ENCODE results near the gene SRGAP1.

SRGAP1 gene

DNA sequence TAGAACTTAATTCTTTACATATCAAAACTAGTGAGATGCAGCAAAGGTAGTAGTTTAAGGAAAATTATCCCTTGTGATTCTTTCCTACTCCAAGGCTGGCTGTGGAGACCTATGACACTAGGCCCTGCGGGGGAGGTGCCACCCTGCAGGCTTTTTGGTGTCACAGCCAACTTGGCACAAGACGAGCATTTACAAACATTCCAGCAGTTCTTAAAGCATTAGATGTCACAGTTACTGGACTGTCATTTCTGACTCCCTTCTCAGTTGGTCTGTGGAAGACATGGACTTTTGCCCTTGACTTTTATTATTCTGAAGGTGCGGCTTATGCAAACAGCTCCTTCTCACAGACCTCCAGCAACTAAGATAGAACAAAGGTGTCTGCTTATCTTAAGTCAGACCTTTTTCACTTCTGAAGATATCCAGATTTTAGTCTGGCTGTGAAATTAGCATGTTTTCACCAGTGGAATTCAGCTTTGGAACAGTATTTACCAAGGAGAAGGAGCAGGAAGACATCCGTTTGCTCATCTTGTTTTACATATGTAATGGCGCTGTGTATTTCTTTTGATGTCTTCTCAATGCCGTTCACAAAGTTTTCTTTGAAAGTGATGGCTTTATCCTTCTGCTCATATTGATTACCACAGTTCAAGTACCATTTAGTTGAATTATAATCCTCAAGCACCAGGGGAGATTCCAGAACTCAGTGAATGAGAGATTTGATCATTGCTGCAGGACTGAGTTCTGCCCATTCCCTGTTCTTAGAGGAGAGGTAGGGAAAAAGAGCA lies 17.9 kb downstream of the SRGAP1 start:
- TF ChIP-seq, protein P1, sequence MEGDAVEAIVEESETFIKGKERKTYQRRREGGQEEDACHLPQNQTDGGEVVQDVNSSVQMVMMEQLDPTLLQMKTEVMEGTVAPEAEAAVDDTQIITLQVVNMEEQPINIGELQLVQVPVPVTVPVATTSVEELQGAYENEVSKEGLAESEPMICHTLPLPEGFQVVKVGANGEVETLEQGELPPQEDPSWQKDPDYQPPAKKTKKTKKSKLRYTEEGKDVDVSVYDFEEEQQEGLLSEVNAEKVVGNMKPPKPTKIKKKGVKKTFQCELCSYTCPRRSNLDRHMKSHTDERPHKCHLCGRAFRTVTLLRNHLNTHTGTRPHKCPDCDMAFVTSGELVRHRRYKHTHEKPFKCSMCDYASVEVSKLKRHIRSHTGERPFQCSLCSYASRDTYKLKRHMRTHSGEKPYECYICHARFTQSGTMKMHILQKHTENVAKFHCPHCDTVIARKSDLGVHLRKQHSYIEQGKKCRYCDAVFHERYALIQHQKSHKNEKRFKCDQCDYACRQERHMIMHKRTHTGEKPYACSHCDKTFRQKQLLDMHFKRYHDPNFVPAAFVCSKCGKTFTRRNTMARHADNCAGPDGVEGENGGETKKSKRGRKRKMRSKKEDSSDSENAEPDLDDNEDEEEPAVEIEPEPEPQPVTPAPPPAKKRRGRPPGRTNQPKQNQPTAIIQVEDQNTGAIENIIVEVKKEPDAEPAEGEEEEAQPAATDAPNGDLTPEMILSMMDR (IDR thresholded peaks at IDR 0.05; ENCODE audit: low read depth, low read length): no peak
- no peak for DNase-seq (ENCODE audit: extremely low read depth, low read depth)

DNA sequence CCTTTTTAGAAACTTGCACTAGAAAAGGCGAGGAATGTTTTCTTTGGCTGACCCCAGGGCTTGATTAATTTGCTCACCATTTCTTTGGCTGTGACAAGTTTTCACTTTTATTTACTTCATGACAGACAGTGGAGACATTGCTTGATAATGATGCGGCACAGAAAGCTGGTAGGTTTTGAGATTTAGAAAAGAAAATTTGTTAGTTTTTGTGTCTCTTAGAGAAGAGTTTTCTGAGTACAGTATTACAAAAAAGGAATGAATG lies 18.4 kb downstream of the SRGAP1 start:
- DNase-seq (ENCODE audit: extremely low read depth, low read depth): no peak
- TF ChIP-seq, protein P1 (IDR thresholded peaks at IDR 0.05; ENCODE audit: low read depth, low read length): no peak

DNA sequence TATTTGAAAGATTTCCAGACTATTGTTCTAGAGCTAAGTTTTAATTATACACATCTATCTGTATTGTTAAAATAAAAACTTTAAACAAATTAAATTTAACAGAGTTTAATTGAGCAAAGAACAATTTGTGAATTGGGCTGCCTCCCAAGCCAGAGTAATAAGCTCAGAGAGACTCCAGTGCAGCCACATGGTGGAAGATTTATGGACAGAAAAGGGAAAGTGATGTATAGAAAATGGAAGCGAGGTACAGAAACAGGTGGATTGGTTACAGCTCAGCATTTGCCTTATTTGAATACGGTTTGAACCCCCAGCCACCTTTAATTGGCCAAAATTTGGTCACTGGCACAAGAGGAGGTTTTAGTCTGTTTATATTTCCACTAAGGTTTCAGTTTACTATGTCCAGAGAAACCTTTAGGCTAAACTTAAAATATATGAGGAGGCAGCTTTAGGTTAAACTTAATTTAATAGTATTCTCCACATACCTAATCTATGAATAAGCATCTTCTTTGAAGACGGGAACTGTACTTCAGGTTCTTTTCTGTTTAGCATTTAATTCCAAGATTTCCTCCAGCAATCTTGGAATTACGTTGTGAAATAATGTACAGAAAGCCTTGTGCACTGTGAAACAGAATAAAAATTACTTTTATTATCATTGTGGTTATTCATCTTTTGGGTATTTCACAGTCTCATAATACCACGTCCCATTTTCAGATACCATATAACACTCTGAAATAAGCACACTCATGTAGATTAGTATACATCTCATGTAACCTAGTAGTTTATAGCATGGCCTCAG lies 19.4 kb downstream of the SRGAP1 start:
- TF ChIP-seq, protein P1 (IDR thresholded peaks at IDR 0.05; ENCODE audit: low read depth, low read length): no peak
- DNase-seq (ENCODE audit: extremely low read depth, low read depth): no peak

DNA sequence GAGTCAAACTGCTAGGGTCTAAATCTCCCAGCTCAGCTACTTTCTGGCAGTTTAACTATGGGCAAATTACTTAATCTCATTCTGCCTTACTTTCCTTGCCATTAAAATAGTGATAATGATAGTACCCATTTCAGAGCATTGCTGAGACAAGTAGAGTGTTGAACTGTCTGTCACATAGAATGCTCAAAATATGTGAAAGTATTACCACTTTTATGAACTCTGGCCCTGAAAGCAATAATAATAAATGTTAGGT lies 19.9 kb downstream of the SRGAP1 start:
- no peak for DNase-seq (ENCODE audit: extremely low read depth, low read depth)
- TF ChIP-seq, protein P1 (IDR thresholded peaks at IDR 0.05; ENCODE audit: low read depth, low read length): no peak

DNA sequence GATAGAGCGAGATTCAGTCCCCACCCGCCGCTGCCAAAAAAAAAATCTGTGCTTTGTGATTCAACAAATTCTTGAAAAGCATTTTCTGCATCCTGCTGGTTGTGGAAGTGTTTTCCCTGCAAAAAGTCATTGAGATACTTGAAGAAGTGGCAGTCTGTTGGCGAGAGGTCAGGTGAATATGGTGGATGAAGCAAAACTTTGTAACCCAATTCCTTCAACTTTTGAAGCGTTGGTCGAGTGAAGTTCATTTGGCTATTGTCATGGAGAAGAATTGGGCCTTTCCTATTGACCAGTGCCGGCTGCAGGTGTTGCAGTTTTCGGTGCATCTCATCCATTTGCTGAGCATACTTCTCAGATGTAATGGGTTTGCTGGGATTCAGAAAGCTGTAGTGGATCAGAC lies 20.9 kb downstream of the SRGAP1 start:
- no peak for DNase-seq (ENCODE audit: extremely low read depth, low read depth)
- TF ChIP-seq, protein P1 (IDR thresholded peaks at IDR 0.05; ENCODE audit: low read depth, low read length): no peak

DNA sequence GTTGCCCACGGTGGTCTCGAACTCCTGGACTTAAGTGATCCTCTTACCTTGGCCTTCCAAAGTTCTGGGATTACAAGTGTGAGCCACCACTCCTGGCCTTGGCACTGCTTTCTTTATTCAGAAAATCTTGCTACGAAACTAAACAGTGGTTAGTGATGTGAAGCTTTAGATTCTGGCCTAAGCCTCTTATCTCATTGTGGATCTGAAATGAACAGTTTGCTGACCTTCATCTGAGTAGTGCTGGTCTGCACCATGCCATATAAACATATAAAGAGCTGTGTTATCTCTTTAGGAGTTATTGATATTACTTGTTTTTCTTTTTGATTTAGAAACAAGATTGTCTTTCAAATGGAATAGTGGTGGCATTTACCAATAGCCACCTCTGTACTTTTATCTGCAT lies 22.6 kb downstream of the SRGAP1 start:
- TF ChIP-seq, protein P1 (IDR thresholded peaks at IDR 0.05; ENCODE audit: low read depth, low read length): no peak
- DNase-seq (ENCODE audit: extremely low read depth, low read depth): no peak

DNA sequence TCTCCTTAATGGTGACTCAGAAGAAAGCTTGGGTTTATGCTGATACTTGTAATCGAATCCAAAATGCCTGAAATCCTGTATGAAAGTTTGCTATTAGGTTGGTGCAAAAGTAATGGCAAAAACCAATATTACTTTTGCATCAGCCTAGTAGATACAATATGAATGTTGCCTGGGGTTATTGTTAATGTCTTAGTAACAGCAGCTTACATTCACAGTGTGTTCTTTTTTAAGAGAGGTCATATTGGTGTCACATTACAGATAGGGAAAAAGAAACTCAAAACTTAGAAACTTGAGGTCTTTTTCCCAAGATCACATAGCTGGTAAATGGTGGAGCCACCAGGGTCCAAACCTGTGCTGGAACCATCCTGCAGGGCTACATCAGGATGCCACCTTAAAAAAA lies 25.2 kb downstream of the SRGAP1 start:
- DNase-seq (ENCODE audit: extremely low read depth, low read depth): no peak

More for the DNA sequence above, 25.2 kb downstream of the SRGAP1 start:
- TF ChIP-seq, protein P1 (IDR thresholded peaks at IDR 0.05; ENCODE audit: low read depth, low read length): no peak
